ENCODE measurements around the gene CRIP1. TPM values are rescaled to one million over a fixed set of nuclear protein-coding genes. Genes with fewer than 3 reads are reported as not detected.

CRIP1 gene
- polyA plus RNA-seq, 2 of the 4 experiments (the other 2 are of a cell fraction): 280 to 999 TPM

DNA sequence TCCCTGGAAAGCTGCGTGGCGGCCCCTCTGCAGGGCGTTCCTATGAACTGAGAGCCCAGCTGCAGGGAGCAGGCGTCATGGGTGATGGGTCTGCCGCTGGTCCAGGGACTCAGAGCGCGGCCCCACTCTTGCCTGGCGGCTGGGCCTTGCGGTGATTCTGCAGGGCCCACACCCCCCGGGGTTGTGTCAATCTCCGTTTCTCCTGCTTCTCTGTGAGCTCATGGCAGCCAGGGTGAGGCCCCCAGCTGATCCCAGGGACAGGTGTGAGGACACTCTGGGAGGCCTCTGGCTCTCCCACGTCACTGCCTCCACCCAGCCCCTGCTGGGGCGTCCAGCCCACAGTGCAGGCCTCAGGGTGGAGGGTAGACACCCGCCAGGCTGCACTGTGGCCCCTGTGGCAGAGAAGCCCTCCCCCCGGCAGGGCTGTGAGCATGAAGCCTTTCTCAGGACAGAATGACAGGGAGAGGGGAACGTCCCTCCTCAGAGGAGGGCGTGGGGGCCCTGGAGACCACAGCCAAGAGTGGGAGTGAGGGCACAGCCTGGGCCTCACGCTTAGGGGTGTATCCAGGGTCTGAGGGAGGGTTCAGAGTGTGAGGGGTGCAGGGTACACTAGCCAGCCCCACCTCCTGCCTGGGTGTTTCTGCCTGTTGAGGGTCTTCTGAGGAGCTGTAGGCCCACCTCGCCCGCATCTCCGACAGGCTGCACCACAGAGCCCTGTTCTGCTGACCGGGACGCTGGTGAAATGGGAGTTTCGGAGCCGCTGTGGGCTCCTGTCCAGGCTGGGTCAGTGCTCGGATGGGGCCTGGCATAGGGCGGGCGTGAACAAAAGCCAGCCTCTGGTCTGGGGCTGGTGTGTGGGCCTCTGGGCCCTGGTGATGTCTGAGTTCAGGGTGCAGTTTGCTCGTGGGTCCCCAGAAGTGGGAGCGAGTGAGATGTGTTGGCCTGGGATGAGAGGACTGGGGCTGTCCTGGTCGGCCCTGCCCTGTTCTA, 38.7 kb upstream of the CRIP1 start (continued):
- no peak for TF ChIP-seq EHMT2 (IDR thresholded peaks at IDR 0.05; ENCODE audit: low read depth)
- TF ChIP-seq NPAS2 (CRISPR knock-in tag; IDR thresholded peaks at IDR 0.05; ENCODE audit: borderline replicate concordance): no peak
- no peak for TF ChIP-seq SREBF2 (IDR thresholded peaks at IDR 0.05)

DNA sequence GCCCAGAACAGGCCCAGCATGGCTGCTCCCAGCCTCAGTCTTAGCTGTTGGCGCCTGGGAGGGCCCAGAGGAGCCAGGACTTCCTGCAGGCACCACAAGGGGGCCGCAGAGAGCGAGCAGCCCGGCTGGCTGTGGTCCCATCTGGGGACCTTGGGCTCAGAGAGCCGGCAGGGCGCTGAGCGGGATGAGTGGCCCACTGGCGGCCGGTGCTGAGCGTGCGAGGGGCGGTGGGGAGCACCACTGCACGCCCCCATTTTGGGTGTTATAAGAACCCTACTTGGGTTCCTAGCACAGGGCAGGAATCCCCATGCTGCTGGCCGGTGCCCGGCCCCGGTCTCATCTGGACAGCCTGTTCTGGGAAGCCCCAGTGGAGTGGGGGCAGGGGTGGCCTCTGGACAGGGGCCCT, 38.0 kb upstream of the CRIP1 start:
- DNase-seq (ENCODE audit: low read depth in 1 of 2, low spot score in 1 of 2) (peak; percentile 67 to 87), ATAC-seq (peak; percentile 83 to 93), FAIRE-seq (no peak)
- H3K4me2 ChIP-seq: no peak overlapping the region
- TF ChIP-seq MAZ (IDR thresholded peaks at IDR 0.05; ENCODE audit: borderline replicate concordance, low read depth, low read length): no peak
- TF ChIP-seq RAD21 (conservative IDR thresholded peaks at IDR 0.05 in 1 of 2, IDR thresholded peaks at IDR 0.05 in 1 of 2): peak; percentile 52 to 54
- no peak for TF ChIP-seq HDAC2 (IDR thresholded peaks at IDR 0.05)
- TF ChIP-seq FOSB (CRISPR knock-in tag; IDR thresholded peaks at IDR 0.05): no peak
- TF ChIP-seq GATA3 (IDR thresholded peaks at IDR 0.05; ENCODE audit: borderline replicate concordance): 0 out of 2 replicates have a peak, but pooled peaks have one; percentile 10
- no peak for TF ChIP-seq BHLHE40 (IDR thresholded peaks at IDR 0.05; ENCODE audit: low read depth, low read length)
- peak; percentile 71 for TF ChIP-seq SMC3 (IDR thresholded peaks at IDR 0.05)
- TF ChIP-seq POLR2A (IDR thresholded peaks at IDR 0.05; ENCODE audit: low read length): no peak
- TF ChIP-seq, protein P1, sequence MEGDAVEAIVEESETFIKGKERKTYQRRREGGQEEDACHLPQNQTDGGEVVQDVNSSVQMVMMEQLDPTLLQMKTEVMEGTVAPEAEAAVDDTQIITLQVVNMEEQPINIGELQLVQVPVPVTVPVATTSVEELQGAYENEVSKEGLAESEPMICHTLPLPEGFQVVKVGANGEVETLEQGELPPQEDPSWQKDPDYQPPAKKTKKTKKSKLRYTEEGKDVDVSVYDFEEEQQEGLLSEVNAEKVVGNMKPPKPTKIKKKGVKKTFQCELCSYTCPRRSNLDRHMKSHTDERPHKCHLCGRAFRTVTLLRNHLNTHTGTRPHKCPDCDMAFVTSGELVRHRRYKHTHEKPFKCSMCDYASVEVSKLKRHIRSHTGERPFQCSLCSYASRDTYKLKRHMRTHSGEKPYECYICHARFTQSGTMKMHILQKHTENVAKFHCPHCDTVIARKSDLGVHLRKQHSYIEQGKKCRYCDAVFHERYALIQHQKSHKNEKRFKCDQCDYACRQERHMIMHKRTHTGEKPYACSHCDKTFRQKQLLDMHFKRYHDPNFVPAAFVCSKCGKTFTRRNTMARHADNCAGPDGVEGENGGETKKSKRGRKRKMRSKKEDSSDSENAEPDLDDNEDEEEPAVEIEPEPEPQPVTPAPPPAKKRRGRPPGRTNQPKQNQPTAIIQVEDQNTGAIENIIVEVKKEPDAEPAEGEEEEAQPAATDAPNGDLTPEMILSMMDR (IDR thresholded peaks at IDR 0.05): peak; percentile 67
- H3K27ac ChIP-seq: peak overlapping the region in 1 of 2 experiments; percentile 29; a peak in 3 of 6 replicates
- WGBS (ENCODE audit: missing lambda C conversion rate): 71% methylated on average over 7 of the region's 16 CpGs
- H3K9me3 ChIP-seq: no peaks in the 10 kb centered on the region
- H3K4me3 ChIP-seq: no peak overlapping the region
- 0 out of 3 replicates have a peak, but pooled peaks cover 6% of the 10 kb centered on the region for H3K4me1 ChIP-seq
- ChIA-PET CTCF (interaction anchor here (0.6 to 2.7 kb wide), 24 partner anchors 8 to 84 kb away, joined by 3 to 29 read pairs (median 3); partner anchors contain the start of gene CRIP1), POLR2A (interaction anchor here (1.9 kb wide), 1 partner anchor 32 kb away, joined by 5 read pairs; no protein-coding TSS in a partner anchor)

DNA sequence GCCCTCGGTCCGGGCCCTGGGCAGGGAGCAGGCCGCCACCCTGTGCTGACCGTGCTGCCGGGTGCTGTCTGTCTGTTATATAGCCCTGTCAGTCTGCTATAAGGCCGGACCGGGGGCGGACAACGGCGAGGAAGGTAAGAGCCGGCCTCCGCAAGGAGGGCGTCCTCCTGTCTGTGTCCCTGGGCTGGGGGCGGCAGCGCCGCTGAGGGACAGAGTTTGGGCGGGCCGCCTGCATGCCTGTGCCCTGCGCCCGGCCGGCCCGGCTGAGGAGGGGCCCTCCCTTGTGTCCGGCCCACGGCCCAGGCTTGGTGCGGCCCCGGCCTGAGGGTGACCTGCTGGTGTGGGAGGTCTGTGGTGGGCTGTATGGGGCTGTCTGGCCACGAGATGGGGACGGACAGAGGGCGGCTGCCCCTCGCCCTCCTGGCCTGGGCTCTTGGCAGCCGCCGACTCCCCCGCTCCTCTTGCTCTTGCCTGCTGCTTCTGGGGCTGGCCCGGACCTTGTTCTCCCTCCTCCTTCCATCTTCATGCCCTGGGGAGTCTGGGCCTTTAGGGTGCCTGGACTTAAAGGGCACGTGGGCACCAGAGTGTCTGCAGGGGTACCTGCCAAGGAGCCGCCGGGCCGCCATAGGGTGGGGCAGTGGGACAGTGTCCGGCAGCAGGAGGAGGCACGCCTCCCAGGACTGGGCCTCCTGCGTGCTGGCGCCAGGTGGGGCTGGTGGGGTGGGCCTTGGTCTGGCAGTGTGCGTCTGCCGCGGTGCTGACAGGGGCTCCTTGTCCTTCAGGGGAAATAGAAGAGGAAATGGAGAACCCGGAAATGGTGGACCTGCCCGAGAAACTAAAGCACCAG, 37.2 kb upstream of the CRIP1 start:
- Histone ChIP-seq H3K4me3 (no peak overlapping the region), H3K4me2 (no peak overlapping the region), H3K27ac (peak overlapping the region in 1 of 2 experiments; percentile 29; a peak in 1 of 6 replicates), H3K4me1 (0 out of 3 replicates have a peak, but pooled peaks cover 6% of the 10 kb centered on the region), H3K9me3 (no peaks in the 10 kb centered on the region)
- DNase-seq (ENCODE audit: low read depth in 1 of 2, low spot score in 1 of 2) (no peak), FAIRE-seq (no peak), ATAC-seq (no peak)
- TF ChIP-seq TP53 (CRISPR knock-in tag; IDR thresholded peaks at IDR 0.05): no peak
- no peak for TF ChIP-seq EP300 (IDR thresholded peaks at IDR 0.05)
- no peak for TF ChIP-seq POLR2A (IDR thresholded peaks at IDR 0.05; ENCODE audit: low read length)
- no peak for TF ChIP-seq CEBPB (IDR thresholded peaks at IDR 0.05)
- TF ChIP-seq, protein P2, sequence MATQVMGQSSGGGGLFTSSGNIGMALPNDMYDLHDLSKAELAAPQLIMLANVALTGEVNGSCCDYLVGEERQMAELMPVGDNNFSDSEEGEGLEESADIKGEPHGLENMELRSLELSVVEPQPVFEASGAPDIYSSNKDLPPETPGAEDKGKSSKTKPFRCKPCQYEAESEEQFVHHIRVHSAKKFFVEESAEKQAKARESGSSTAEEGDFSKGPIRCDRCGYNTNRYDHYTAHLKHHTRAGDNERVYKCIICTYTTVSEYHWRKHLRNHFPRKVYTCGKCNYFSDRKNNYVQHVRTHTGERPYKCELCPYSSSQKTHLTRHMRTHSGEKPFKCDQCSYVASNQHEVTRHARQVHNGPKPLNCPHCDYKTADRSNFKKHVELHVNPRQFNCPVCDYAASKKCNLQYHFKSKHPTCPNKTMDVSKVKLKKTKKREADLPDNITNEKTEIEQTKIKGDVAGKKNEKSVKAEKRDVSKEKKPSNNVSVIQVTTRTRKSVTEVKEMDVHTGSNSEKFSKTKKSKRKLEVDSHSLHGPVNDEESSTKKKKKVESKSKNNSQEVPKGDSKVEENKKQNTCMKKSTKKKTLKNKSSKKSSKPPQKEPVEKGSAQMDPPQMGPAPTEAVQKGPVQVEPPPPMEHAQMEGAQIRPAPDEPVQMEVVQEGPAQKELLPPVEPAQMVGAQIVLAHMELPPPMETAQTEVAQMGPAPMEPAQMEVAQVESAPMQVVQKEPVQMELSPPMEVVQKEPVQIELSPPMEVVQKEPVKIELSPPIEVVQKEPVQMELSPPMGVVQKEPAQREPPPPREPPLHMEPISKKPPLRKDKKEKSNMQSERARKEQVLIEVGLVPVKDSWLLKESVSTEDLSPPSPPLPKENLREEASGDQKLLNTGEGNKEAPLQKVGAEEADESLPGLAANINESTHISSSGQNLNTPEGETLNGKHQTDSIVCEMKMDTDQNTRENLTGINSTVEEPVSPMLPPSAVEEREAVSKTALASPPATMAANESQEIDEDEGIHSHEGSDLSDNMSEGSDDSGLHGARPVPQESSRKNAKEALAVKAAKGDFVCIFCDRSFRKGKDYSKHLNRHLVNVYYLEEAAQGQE (IDR thresholded peaks at IDR 0.05): no peak
- TF ChIP-seq CBX2 (IDR thresholded peaks at IDR 0.05; ENCODE audit: borderline replicate concordance, low read depth): no peak
- TF ChIP-seq ZSCAN20 (CRISPR knock-in tag; IDR thresholded peaks at IDR 0.05): no peak
- TF ChIP-seq PHF8 (IDR thresholded peaks at IDR 0.05; ENCODE audit: borderline replicate concordance, low read depth): no peak
- no peak for TF ChIP-seq MAZ (IDR thresholded peaks at IDR 0.05; ENCODE audit: borderline replicate concordance, low read depth, low read length)
- no peak for TF ChIP-seq KDM5A (IDR thresholded peaks at IDR 0.05)
- no peak for TF ChIP-seq NR3C1 (IDR thresholded peaks at IDR 0.05)
- ChIA-PET CTCF (interaction anchor here (4.3 to 4.6 kb wide), 2 partner anchors 9 to 40 kb away, joined by 19 to 21 read pairs; no protein-coding TSS in a partner anchor), POLR2A (no interaction called here)
- WGBS (ENCODE audit: missing lambda C conversion rate): 95% methylated on average over 32 of the region's 47 CpGs
